Measurements from ENCODE around the gene KCTD10.

Gene KCTD10

DNA sequence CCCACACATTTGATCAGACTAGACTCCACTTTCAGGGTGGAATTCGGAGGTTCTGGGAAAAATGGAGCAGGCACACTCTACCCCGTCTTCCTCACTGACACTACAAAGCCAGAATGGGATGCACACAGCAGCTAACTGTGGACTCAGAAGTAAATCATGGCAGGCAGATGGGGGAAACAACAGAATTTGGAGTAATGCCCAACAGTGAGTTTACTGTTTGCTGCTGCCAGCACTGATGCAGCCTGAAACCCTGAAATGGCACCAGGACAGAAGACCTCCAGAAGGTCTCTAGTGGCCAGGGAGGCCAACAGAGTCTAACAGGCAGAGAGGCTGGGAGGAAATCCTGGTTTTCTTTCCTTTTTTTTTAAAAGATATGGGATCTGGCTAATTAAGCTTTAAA, 24.6 kb downstream of the KCTD10 start:
- in situ Hi-C loops (cut with MboI; ENCODE audit: low sequenced_read_pairs), result no loop called here

DNA sequence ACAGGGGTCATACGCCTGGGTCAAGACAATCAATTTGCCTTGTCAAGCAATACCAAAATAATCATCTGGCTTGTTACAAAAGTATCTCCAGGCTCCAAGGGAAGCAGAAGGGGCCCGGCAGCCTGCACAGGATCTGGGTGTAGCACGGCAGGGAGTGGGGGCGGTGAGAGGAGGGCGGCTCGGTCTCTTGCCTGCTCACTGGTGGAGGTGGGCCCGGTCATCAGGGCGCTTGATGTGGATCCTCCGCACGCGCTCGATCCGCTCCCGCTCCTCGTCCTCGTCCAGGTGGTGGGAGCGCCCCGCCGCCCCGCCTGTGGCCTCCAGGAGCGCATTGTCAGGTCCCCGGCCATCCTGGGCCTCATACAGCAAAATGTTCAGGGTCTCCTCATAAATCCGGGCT, 25.7 kb downstream of the KCTD10 start:
- in situ Hi-C loops (cut with MboI; ENCODE audit: low sequenced_read_pairs), result no loop called here

DNA sequence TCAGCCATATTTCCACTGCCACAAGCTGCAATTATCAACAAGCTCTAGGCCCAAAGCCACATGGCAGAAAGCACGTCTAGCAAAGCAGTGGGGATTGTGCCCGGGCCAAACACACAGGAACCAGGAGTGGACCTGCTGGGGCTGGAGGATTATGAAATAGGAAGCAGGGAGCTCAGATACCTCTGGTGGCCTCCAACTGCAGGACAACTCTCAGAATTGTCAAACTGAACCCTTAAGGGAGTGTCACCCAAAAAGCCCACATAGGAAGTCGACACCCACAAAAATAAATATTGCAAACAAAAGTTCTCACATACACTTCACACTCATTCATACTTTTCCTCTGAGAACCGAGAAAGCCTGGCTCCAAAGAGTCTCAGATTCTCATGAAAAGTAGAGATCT, 26.1 kb downstream of the KCTD10 start:
- in situ Hi-C loops (cut with MboI; ENCODE audit: low sequenced_read_pairs), result no loop called here

DNA sequence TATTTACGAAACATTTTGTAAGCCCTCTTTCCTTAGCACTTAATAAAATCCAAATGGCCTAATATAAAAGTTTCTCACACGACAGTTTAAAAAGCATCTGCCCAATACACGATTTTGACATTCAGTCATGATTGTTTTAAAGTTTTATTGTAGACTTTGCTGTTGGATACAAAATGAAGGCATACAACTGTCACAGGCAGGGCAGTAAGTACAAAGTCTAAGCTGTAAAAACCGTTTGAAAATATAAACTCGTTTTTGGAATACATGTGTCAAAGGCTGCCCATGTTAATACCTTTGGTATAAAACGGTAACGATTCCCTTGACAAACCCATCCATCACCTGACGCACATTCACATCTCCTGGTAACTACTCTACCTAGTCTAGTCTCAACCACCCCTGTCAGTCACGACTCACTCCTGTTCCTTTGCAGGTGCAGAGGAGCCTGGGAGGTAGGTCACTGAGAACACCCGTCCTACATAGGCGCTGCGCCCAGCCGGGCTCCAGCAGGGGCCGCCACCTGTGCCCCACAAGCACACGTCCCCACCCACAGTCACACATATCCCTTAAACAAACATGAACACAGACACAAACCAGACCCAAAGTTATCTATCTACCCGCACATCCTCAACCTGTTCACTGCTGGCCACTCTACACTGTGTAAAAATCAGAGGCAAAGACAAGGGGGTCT, 27.1 kb downstream of the KCTD10 start:
- in situ Hi-C loops (cut with MboI; ENCODE audit: low sequenced_read_pairs), result no loop called here

DNA sequence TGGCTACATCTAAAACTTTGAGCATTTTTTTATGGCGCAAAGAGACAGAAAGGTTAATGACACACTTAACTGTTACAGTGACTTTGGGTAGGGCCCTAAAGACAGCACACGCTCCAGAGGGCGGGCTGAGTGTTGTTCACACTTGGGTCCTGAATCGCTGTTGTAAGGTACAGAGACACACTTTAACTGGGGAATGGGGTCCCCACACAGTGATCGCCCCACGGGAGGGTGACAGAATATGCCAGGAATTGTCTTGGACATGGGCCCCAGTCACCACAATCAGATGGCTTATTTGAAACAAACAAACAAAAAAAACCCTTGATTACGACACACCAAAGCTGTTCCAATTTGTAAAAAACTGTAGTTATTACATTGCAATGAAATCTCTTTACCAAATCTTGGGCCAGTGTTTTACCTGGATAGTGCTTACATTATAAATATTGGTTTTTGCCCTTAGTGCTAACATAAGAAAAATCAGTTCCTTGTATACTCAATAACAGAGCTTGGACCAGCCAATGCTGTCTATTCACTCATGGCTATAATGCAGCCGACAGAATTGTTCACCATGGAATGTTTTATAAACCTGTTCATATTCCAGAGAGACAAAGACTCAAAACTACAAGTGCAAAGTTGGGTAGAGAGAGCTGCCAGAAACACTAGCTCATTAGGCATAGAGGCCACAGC, 28.3 kb downstream of the KCTD10 start:
- in situ Hi-C loops (cut with MboI; ENCODE audit: low sequenced_read_pairs), result no loop called here

DNA sequence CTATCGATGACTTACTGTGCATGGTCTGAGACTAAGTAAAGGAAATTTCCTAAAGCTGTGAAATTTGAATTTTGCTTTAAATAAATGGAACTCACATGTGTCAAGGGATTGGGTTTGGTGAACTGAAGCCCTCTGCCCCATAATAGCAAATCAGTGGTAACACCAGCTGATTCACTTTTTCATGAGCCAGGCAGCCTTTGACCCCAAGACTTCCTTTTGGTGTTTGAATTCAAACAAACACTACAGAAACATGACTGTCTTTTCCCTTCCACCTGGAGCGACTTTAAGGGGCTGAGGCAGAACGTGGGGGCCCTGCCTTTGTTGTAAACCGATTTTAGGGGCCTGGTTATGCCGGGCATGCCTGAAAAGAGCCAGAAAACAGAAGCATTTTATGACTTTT, 28.8 kb downstream of the KCTD10 start:
- in situ Hi-C loops (cut with MboI; ENCODE audit: low sequenced_read_pairs), result no loop called here

DNA sequence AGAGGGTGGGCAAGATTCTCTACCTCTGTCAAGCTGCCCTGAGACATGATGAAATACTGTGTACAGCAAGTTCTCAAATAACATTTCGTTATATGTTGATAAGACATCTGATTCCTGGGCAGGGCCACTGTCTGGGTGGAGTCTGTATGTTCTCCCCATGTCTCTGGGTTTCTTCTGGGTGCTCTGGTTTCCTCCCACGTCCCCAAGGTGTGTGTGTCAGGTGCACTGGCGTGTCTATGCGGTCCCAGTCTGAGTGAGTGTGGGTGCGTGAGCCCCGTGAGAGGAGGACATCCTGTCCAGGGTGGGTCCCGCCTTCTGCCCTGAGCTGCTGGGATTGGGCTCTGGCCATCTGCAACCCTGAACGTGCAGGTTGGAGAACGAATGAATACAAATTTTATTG, 29.6 kb downstream of the KCTD10 start:
- in situ Hi-C loops (cut with MboI; ENCODE audit: low sequenced_read_pairs), result no loop called here

DNA sequence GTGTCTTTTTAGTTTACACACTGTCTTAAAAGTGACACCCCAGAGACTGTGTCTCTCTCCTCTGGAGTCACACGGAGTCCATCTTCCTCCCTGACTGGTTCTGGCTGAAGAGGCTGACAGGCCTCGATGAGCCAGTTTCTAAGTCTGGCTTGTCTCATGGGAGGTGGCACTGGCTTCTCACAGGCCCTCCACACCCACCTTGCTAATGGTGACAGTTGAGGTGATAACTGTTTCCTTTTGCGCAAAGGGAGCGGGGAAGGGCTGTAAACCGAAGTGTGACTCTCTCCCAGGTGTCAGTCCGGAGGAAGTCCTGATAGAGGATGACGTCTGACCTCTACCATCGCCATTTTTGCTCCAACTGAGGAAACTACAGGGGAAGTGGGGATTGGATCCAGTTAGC, 30.2 kb downstream of the KCTD10 start:
- in situ Hi-C loops (cut with MboI; ENCODE audit: low sequenced_read_pairs), result no loop called here

DNA sequence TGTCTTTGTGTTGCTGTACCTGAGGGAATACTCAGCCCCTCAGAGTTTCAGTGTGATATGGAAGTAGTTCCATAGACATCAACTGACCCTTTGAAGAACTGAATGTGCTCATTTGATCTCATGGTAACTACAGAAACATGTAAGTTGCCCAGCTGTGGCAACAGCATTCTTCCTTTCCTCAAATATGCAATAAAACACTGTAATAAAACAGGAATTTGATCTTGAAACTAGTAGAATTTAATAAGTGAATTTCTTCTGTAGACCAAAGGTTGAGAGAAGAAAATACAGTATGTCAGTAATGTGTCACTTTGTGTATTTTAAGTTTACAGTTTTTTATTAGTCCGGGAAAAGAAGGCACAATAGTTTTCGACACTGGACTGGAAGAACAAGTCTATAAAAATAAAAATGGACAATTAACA, 31.9 kb downstream of the KCTD10 start:
- in situ Hi-C loops (cut with MboI; ENCODE audit: low sequenced_read_pairs), result no loop called here

DNA sequence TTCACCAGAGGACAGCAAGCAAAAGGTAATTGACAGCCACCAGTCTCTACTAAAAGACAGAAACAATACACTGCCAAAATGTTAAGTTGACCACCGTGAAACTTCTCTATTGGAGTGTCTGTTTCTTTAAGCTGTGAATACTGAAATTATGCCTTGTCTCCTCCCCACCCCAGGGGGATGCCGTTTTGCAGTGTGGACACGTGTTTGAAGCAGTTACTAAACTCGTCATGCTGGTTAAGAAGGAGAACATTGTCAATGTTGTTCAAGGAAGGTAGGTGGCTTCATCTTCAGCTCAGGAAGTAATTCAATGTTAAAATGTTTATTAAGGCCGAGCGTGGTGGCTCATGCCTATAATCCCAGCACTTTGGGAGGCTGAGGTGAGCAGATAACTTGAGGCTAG, 32.8 kb downstream of the KCTD10 start:
- in situ Hi-C loops (cut with MboI; ENCODE audit: low sequenced_read_pairs), result no loop called here

DNA sequence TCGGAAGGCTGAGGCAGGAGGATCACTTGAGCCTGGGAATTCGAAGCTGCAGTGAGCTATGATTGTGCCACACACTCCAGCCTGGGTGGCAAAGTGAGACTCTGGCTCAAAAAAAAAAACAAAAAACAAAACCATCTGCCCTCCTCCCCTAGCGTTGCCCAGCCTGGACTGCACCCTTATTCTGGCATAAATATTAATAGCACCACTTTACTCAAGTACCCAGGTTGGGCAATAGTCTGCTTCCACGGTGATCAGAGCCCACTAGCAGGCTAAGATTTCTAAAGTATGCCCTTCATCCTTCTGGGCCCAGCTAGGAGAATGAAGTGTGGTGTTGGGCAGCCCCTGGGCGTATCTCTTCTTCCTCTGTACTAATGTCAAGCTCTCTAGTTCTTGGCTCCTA, 33.3 kb downstream of the KCTD10 start:
- in situ Hi-C loops (cut with MboI; ENCODE audit: low sequenced_read_pairs), result no loop called here

DNA sequence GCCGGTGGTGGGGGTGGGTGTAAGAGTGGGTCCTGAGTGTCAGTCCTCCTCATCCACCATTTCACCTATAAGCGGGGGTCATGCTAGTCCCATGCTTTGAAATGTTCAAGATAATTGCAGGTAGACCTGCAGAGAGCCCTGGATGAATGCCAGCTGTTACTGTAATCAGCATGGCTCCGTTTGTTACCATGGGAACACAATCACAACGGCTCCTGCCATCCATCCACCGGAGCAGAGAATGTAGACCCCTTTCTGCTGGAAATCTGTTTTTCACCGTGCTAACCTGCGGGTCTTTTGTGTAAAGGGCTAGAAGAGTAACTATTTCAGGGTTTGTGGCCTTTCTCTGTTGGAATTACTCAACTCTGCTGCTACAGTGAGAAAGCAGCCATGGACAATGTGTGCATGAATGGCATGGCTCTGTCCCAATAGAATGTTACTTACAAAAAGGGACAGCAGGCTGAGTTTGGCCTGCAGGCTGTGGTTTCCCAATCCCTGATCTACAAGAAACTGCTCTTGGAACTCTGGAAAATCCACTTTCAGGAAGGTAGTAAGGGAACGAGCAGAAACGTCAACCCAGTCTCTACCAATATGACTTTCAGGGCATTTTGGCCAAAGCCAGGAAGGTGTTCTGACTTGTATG, 36.1 kb downstream of the KCTD10 start:
- in situ Hi-C loops (cut with MboI; ENCODE audit: low sequenced_read_pairs), result no loop called here

DNA sequence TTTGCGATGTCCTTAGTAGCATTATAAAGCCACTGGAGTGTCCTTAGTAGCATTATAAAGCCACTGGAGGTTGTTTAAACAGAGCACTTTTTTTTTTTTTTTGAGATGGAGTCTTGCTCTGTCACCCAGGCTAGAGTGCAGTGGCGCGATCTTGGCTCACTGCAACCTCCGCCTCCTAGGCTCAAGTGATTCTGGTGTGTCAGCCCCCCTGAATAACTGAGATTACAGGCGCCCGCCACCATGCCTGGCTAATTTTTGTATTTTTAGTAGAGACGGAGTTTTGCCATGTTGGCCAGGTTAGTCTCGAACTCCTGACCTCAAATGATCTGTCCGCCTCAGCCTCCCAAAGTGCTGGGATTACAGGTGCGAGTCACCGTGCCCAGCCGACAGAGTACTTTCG, 37.1 kb downstream of the KCTD10 start:
- in situ Hi-C loops (cut with MboI; ENCODE audit: low sequenced_read_pairs), result loop anchor here (10.0 kb wide), 1 partner anchor 335 kb away; no protein-coding TSS in a partner anchor

DNA sequence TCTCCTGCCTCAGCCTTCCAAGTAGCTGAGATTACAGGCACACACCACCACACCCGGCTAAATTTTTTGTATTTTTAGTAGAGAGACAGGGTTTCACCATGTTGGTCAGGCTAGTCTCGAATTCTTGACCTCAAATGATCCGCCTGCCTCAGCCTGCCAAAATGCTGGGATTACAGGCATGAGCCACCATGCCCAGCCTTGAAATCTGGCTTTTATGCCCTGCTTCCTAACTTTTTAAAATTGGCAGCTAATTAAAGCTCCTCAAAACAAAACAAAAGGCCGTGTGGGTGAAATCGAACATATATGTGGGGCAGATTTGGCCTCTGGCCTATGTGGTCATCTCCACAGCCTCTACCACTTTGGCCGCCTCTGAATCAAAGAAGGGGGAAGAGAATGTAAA, 37.9 kb downstream of the KCTD10 start:
- in situ Hi-C loops (cut with MboI; ENCODE audit: low sequenced_read_pairs), result loop anchor here (10.0 kb wide), 1 partner anchor 336 kb away; no protein-coding TSS in a partner anchor

DNA sequence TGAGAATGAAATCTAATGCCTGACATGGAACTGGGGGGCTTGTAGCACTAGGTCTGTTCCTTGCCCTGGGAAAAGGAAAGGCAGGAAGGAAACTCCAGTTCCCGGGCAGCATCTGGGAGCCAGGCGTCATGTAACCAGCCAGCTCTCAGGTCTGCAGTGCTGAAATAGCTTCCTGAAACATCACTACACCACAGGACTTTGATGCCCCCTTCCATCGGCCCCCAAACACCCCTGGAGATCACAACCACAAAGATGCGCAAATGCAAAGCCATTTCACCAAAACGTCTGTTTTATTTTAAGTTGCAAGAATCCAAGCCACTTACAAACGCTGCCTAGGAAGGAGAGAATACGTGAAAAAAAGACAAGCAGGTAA, 40.9 kb downstream of the KCTD10 start:
- in situ Hi-C loops (cut with MboI; ENCODE audit: low sequenced_read_pairs), result loop anchor here (10.0 kb wide), 1 partner anchor 339 kb away; no protein-coding TSS in a partner anchor

DNA sequence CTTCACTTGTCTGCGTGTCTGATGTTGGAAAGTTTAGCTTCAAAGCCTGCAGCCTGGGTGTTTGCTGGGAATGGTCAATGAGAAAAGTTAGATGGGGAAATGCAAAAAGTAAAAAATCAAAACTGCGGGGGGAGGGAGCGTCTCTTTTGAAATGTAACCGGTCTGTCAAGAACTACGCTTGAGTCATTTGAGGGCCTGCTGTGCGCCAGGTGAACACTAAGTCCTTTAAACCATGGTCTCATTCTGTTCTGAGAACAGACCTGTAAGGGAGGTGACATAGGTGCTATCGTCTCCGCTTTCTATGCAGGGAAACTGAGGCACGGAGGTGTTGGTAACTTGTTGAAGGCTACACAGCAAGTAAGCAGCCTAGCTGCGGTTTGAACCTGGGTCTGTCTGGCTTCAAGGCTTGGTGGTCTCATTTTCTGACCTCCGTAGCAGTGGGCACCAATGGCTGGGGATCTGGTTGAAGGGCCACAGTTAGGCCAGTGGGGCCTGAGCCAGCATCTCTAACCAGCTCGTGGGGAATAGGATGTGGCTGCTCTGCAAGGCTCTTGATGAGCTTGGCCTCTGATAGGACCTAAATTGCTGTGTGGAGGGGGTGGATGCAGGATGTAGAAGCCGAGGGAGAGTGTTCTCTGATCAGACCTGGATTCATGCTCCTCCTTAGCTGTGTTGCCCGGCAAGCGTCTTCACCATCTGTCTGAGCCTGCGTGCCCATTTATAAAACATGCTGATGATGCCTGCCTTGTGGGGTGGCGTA, 41.5 kb downstream of the KCTD10 start:
- in situ Hi-C loops (cut with MboI; ENCODE audit: low sequenced_read_pairs), result loop anchor here (10.0 kb wide), 1 partner anchor 339 kb away; no protein-coding TSS in a partner anchor

DNA sequence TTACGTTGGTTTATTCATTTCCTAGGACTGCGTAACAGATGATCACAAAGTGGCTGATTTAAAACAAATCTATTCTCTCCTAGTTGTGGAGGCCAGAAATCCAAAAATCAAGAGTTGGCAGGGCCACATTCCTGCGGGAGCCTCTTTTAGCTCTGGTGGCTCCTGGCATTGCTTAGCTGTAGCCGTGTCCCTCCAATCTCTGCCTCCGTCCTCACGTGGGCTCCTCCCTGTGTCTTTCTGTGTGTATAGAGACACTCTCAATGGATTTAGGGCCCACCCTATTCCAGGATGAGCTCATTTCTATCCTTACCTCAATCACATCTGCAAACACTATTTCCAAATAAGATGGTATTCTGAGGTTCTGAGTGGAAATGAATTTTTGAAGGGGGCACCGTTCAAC, 42.5 kb downstream of the KCTD10 start:
- in situ Hi-C loops (cut with MboI; ENCODE audit: low sequenced_read_pairs), result loop anchor here (10.0 kb wide), 1 partner anchor 340 kb away; no protein-coding TSS in a partner anchor

DNA sequence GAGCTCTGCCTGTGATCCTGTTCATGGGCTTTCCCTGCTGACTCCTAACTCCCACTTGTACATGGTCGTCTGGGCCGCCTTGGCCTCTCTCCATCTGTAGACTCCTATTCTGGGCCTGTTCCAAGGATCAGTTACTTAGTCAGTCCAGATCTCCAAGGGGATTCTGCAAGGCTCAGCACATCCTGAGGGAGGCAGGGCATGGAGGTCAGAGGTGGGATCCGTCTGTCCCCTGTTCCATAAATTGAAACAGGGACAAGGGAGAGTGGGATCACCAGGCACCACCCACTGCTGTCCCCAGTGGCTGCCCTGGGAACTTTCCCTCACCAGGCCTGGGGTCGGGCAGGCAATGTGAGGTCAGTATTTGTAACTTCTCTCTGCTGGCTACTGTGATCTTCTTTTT, 43.5 kb downstream of the KCTD10 start:
- in situ Hi-C loops (cut with MboI; ENCODE audit: low sequenced_read_pairs), result loop anchor here (10.0 kb wide), 1 partner anchor 341 kb away; no protein-coding TSS in a partner anchor

DNA sequence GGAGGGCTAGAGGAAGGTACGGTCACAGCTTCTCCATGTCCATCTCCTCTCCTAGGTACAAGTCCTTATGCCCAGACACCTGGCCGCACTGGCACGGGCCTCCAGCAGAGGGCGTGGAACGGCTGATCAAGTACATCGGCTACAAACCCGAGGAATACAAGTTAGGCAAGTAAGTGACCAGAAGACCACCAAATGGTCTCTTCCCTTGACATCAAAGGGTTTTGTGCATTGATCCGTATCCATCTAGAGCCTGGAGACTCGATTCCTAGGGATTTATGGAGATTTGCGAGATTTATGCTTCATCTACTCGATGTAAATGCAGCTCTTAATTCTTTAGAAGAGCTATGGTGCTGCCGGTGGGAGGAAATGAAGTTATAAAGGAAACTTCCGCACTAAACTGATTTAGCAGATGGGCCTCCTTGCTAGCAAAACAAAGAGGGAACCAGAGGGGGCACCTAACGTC, 44.2 kb downstream of the KCTD10 start:
- in situ Hi-C loops (cut with MboI; ENCODE audit: low sequenced_read_pairs), result loop anchor here (10.0 kb wide), 1 partner anchor 342 kb away; no protein-coding TSS in a partner anchor

DNA sequence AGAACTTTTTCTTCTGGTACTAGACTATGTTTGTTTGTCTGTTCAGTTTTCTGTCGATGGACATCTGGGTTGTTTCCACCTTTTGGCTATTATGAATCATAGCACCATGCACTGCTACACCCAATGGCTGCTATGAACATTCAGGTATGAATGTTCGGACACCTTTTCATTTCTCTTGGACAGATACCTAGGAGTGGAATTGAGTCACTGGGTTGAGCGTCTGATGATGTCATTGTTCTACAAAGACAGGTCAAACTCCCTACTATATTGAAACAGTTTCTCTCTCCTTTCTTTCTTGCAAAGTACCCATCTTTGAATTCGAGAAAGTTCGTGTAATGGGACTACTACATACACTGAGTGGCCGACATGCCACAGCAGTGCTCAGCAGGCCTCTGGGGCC, 44.7 kb downstream of the KCTD10 start:
- in situ Hi-C loops (cut with MboI; ENCODE audit: low sequenced_read_pairs), result loop anchor here (10.0 kb wide), 1 partner anchor 342 kb away; no protein-coding TSS in a partner anchor

DNA sequence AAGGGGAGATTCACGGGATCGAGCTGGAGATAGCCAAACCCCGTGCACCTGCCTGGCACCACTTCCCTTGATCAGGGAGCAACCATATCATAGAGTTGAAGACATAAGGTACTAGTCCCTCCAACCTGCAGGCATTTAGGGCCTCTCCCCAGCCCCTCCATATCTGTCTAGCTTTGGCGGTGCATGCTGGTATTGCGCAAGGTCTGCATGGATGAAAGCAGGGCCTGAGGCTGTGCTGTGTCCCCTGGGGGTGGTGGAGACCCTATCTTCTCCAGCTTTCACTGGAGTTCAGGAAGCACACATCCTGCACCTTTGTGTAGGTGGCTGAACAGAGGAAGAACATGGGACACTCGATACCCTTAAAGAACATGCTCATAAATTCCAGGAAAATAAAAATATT, 46.9 kb downstream of the KCTD10 start:
- in situ Hi-C loops (cut with MboI; ENCODE audit: low sequenced_read_pairs), result loop anchor here (10.0 kb wide), 1 partner anchor 345 kb away; no protein-coding TSS in a partner anchor

Measured in HL-60/S4 (cell line).